ENCODE results near the gene TCEAL9.
"Not testable (repeated sequence)": the region's sequence is repeated elsewhere in the genome, so short reads cannot be mapped to it uniquely, and the experiment has no call there.

Gene TCEAL9

GRCh38 chrX:103376118-103376978 is 20.0 kb downstream of the TCEAL9 start, which contains the start of gene BEX3:
BEX3 (plus strand) TSS chrX:103376538; CDS start chrX:103377522, 984 bp downstream.
- FAIRE-seq: no peak

DNA sequence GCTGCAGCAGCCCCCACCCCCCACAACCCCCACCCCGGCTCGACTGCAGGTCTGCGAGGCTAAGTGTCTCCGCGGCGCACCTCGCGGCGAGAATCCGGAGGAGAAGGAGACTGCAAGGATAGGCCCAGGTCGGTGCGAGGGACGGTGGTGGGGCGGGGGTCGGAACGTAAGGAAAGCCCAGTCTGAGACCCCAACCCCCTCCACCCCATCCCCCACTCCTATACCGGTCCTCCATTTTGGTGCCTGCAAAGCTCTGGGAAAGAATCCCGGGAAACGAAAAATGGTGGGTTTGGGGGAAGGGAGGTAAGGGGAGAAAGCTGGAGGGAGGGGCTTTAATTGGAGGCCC is 20.6 kb downstream of the TCEAL9 start:
- FAIRE-seq: no peak

GRCh38 chrX:103378990-103379389 is 22.7 kb downstream of the TCEAL9 start:
- FAIRE-seq: no peak

DNA sequence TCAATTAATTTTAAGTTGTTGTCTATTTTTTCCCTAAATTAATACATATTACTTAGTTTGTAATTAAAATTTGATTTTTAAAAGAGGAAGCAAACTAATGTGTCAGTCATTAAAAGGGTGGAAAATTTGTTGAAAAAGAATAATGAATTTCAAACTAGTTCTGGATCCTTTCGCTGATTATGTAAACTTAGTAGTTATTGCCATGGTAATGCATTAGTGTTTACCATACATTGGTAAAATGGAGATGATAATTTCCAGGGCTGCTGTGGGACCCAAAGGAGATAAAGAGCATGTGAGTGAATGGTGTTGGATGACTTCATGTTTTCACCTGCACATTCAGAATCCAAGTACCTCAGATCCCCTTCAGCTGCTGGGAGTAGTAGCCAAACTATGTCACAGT is 26.6 kb downstream of the TCEAL9 start:
- peak; percentile 45 for FAIRE-seq

DNA sequence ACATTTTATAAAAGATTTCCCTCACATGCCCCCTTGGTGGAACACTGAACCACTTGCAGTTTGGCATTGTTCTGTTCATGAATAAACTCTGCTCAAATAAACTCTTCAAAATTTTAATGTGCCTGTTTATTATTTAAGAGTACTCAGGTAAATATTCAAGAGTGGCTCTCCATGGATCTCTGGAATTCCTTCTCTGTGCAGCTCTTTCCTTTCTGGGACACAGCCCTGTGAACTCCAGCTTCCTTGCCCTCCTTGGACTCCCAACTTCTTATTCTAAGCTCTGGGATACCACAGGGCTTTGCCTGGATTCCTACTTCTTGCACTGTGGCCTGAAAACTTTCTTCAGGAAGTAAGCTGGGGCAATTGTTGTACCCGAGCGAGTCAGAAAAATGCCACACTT is 28.4 kb downstream of the TCEAL9 start:
- FAIRE-seq: no peak

GRCh38 chrX:103385283-103385830 is 29.1 kb downstream of the TCEAL9 start:
- not testable (repeated sequence) for FAIRE-seq

DNA sequence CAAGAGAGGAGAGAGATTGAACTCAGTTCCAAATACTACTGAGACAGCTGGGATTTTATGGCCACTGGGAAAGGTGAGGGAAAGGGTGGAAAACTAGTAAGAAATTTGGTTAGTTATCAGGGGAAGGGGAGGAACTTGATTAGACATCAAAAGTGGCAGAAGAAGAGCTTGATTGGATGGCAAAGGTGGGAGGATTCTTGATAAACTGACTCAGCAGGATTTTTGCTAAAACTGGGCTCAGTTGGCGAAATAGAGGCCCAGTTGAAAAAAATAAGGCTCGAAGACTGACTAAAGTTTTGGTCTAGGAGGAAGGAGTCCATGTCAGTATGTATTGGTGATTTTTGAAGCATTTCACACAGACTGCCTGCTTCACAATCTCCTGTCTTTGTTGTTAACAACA is 30.0 kb downstream of the TCEAL9 start:
- FAIRE-seq: no peak

DNA sequence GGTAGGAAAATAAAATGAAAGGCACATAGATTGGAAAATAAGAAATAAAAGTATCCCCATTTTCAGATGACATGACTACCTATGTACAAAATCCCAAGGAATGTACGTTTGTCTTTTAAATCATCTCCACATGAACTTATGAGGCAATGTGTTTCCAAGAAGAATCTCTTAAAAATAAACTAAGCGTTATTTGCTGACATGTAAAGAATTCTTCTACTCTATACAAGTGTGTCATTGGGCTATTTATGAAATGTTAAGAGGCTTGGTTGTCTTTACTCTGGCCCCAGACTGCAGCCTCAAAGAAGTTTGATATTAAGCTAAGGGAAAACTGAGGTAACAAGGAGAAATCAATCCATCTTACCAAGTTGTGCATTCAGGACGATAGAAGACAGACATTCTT is 37.2 kb downstream of the TCEAL9 start:
- FAIRE-seq: no peak

DNA sequence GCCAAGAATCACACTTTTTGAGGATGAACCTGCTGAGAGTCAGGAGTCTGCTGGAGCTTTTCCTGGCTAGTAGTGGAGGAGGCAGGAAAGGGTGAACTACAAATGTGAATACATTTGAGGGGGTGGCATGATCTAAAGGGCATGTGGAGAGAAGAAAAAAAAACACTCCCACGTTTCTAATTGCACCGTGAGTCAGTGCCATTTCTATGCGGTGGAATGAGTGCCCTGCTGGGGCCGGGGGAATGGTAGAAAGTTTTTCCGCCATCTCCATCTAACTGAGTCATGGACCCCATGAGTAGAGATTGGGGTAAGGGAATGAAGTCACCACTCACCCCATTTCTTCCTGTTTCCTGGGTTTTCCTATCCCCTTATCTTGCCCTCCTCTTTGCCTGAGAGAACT is 39.9 kb downstream of the TCEAL9 start:
- no peak for FAIRE-seq

DNA sequence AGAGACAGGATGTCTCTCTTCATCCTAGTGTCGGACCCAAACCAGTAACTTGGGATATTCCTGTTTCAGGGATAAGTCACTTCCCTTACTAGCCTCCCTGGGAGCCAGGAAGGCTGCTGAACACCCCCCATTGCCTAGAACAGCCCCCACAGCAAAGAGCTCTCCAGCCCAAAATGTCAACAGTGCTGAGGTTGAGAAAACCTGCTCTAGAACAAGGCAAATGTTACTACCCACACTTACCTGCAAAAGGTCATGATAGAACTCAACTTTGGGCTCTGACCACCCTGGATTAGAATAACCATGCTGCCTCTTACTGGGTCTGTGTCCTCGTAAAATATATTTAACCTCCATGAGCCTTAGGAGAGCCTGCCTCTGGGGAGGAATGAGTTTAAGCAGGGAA is 40.4 kb downstream of the TCEAL9 start:
- no peak for FAIRE-seq

GRCh38 chrX:103397707-103398106 is 41.4 kb downstream of the TCEAL9 start:
- no peak for FAIRE-seq

DNA sequence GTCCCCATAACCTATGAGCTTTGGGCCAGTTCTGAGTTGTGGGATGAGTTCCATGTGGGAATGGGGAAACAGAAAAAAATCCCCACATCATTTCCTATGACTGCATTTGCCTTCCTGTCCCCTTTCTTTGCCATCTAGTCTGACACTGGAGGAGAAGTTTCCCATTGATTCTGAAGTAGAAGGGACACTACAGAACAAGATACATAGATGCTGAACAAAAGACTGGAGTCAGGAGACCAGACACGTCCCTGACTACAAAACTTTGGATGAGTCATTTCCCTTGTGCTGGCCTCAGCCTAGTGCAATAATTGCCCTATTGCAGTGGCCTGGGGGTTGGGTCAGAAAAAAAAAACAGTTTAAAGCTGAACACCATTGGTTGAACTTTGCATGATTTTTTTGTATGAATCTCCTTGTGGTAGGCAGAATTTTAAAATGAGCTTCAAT is 42.1 kb downstream of the TCEAL9 start:
- FAIRE-seq: no peak

- no peak for FAIRE-seq
Observed at GRCh38 chrX:103399744-103400143, 43.4 kb downstream of the TCEAL9 start.

GRCh38 chrX:103400931-103401330 is 44.6 kb downstream of the TCEAL9 start:
- FAIRE-seq: no peak

DNA sequence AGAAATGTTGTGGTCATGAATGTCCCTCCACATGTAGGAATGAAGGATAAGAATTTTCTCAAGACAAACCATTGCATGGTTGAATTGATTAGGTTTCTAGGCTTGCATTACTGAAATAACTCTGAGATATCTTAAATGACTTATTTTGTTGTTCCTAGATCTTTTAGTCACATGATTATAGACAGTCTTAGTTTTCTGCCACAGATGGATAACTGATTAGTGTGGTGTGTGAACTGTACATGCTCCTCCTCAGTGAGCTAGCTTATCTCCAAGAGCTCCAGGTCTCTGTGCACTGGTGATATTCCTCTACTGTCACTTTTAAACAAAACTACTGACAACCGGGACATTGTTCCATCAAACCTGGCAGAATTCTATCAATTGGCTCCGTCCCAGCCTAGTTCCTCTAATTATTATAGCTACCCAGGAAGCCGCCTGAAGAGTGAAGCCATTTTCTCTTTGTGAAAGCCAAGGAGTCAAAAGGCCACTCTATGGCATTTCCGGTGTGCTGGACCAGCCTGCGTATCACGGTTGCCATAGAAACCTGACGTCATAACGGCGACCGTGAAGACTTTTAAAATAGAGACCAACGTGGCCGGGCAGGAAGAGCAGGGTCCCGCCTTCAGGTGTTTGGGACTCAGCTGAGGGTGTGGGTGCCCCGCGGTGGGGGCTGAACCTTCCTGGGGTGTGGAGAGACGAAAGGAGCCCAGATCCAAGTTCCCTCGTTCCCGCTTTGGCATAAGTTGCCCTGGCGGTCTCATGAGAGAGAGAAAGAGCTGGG is 48.1 kb downstream of the TCEAL9 start:
- FAIRE-seq: no peak

- FAIRE-seq: no peak
Observed at GRCh38 chrX:103405009-103405333, 48.7 kb downstream of the TCEAL9 start.

GRCh38 chrX:103406256-103406655 is 50.0 kb downstream of the TCEAL9 start:
- no peak for FAIRE-seq

DNA sequence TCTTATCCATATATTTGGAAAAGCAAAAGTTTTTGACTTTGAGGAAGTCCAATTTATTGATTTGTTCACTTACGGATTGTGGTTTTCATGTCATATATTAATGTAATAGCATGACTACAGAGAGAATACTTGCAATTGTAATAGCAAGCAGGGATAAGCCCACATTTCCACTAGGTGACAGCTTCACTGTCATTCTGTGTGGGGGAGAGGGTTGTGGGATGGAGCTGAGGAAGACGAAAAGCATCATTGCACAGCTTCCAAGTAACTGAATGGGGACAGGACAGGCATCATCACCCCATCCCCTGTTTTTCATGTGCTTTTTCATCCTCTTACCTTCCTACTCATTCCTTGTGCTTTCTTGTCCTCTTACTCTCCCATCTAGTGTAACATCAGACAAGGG is 51.5 kb downstream of the TCEAL9 start:
- no peak for FAIRE-seq
